SK-N-SH (cell line): ENCODE data around the gene SLC47A2. TPM values are rescaled to one million over a fixed set of nuclear protein-coding genes. Genes with fewer than 3 reads are reported as not detected.

Experiments
- CTCF ChIA-PET: fragments of 300-600, 350-600 bp; formaldehyde crosslinking; extraction: SDS; loops from one replicate; lab custom pipeline; 2021; lab: Yijun Ruan, JAX
- POLR2A ChIA-PET: fragments of 350-600 bp; sonication (Branson Sonifier 250); formaldehyde crosslinking; extraction: SDS; loops from one replicate; lab custom pipeline; 2020; ENCODE audit warnings: antibody characterized with exemption, inconsistent platforms; lab: Yijun Ruan, JAX
- DNase-seq: peaks from one replicate; pipeline ENCODE4 v3.0.0; 2012
- H2AFZ ChIP-seq: fragments of 200-600 bp; sonication (generic); 2 replicates; pipeline ENCODE4 v1.8.1; 2016; ENCODE audit warnings: antibody characterized with exemption, mild to moderate bottlenecking, low read depth
- H3F3A ChIP-seq: fragments of 200-600 bp; sonication (generic); replicated peaks from 2 replicates; pipeline ENCODE3; 2016; ENCODE audit warnings: antibody characterized with exemption, mild to moderate bottlenecking; ENCODE audit not compliant: insufficient read depth
- H3K27ac ChIP-seq, 2 experiments: fragments of 200-500 bp in 1 of 2; fragments of 200-600 bp in 1 of 2; sonication (Bioruptor generic) in 1 of 2; sonication (generic), shearing (Covaris generic) in 1 of 2; 2 replicates each; pipeline versions ENCODE4 v1.5.1 to v1.6.1; 2014 to 2016; ENCODE audit warnings: low read depth in 2 of 2, inconsistent platforms in 1 of 2, low read length in 1 of 2, mild to moderate bottlenecking in 1 of 2, mixed read lengths in 1 of 2
- H3K27me3 ChIP-seq: fragments of 200-600 bp; sonication (generic), shearing (Covaris generic); 2 replicates; pipeline ENCODE4 v1.6.1; 2016; ENCODE audit warnings: mixed run types; ENCODE audit not compliant: insufficient read depth
- H3K36me3 ChIP-seq, 2 experiments: fragments of 200-500 bp in 1 of 2; fragments of 200-600 bp in 1 of 2; sonication (Bioruptor generic) in 1 of 2; sonication (generic) in 1 of 2; replicated peaks in 1 of 2; 2 replicates each; pipeline versions ENCODE3 to v1.5.1; 2014 to 2016; ENCODE audit warnings: low read length in 1 of 2, mild to moderate bottlenecking in 1 of 2; ENCODE audit not compliant: insufficient read depth in 2 of 2, control insufficient read depth in 1 of 2
- H3K4me1 ChIP-seq, 2 experiments: fragments of 200-500 bp in 1 of 2; fragments of 200-600 bp in 1 of 2; sonication (Bioruptor generic) in 1 of 2; sonication (generic), shearing (Covaris generic) in 1 of 2; 2 replicates each; pipeline versions ENCODE4 v1.5.1 to v1.6.1; 2014 to 2016; ENCODE audit warnings: low read depth in 1 of 2, low read length in 1 of 2, mixed run types in 1 of 2; ENCODE audit not compliant: insufficient read depth in 2 of 2, control insufficient read depth in 1 of 2
- H3K4me2 ChIP-seq: fragments of 200-600 bp; sonication (generic), shearing (Covaris generic); 2 replicates; pipeline ENCODE4 v1.6.1; 2017; ENCODE audit warnings: mixed run types
- H3K4me3 ChIP-seq, 2 experiments: fragments of 200-500 bp in 1 of 2; fragments of 200-600 bp in 1 of 2; sonication (Bioruptor generic) in 1 of 2; sonication (generic), shearing (Covaris generic) in 1 of 2; 2 replicates each; pipeline versions ENCODE4 v1.5.1 to v1.8.1; 2014 to 2016; ENCODE audit warnings: low read depth in 2 of 2, inconsistent platforms in 1 of 2, low read length in 1 of 2, mild to moderate bottlenecking in 1 of 2, mixed read lengths in 1 of 2, moderate library complexity in 1 of 2
- H3K79me2 ChIP-seq: fragments of 200-600 bp; sonication (generic); 2 replicates; pipeline ENCODE4 v1.8.1; 2017; ENCODE audit warnings: mild to moderate bottlenecking; ENCODE audit not compliant: insufficient read depth
- H3K9ac ChIP-seq: fragments of 200-600 bp; sonication (generic); 2 replicates; pipeline ENCODE4 v1.6.1; 2017; ENCODE audit warnings: mixed run types
- H3K9me2 ChIP-seq: fragments of 200-600 bp; sonication (generic); 2 replicates; pipeline ENCODE4 v1.6.1; 2017; ENCODE audit warnings: mixed run types
- H3K9me3 ChIP-seq: fragments of 200-600 bp; sonication (generic); 2 replicates; pipeline ENCODE4 v1.6.1; 2017; ENCODE audit warnings: mixed run types, mild to moderate bottlenecking, moderate library complexity
- H4K20me1 ChIP-seq: fragments of 200-600 bp; sonication (generic); 2 replicates; pipeline ENCODE4 v1.6.1; 2017; ENCODE audit warnings: mild to moderate bottlenecking, mixed run types; ENCODE audit not compliant: insufficient read depth
- CHD2 ChIP-seq: fragments of 150-350 bp; IDR thresholded peaks from 2 replicates; pipeline ENCODE4 v1.6.1; 2018; ENCODE audit warnings: low read length; ENCODE audit not compliant: partially characterized antibody
- FOXJ3 ChIP-seq: sonication (generic); formaldehyde crosslinking; IDR thresholded peaks from 2 replicates; pipeline ENCODE4 v1.5.1; 2020; ENCODE audit warnings: mild to moderate bottlenecking, missing genetic modification reagents
- FOXM1 ChIP-seq: IDR thresholded peaks from 2 replicates; pipeline ENCODE4 v1.4.0; 2012; ENCODE audit warnings: low read depth, mild to moderate bottlenecking
- GATA2 ChIP-seq: sonication (generic); formaldehyde crosslinking; IDR thresholded peaks from 2 replicates; pipeline ENCODE4 v1.5.0; 2020; ENCODE audit warnings: mild to moderate bottlenecking, missing genetic modification reagents
- JUND ChIP-seq: IDR thresholded peaks from 2 replicates; pipeline ENCODE4 v1.4.0; 2012
- MXI1 ChIP-seq: IDR thresholded peaks from 2 replicates; pipeline ENCODE4 v1.6.1; 2012; ENCODE audit warnings: mild to moderate bottlenecking, low read depth, low read length, improper control_type of control experiment
- POLR2AphosphoS5 ChIP-seq: IDR thresholded peaks from 2 replicates; pipeline ENCODE4 v1.6.1; 2012; ENCODE audit warnings: low read depth, low read length
- RAD21 ChIP-seq: IDR thresholded peaks from 2 replicates; pipeline ENCODE4 v1.6.1; 2012; ENCODE audit warnings: mild to moderate bottlenecking, low read length
- RXRA ChIP-seq: IDR thresholded peaks from 2 replicates; pipeline ENCODE4 v1.4.0; 2012; ENCODE audit warnings: low read depth, mild to moderate bottlenecking, borderline replicate concordance
- SMC3 ChIP-seq: IDR thresholded peaks from 2 replicates; pipeline ENCODE4 v1.6.1; 2012; ENCODE audit warnings: low read depth, low read length, improper control_type of control experiment
- WGBS: methylation state at CpG from one replicate; pipeline ENCODE4 v1.1.6; 2017; ENCODE audit warnings: low lambda C conversion rate; 5-methylcytosine and 5-hydroxymethylcytosine counted together
- polyA plus RNA-seq, 3 experiments: library from polyadenylated mRNA; depleted of rRNA; stranded (reverse); fragments of >200 nt; gene quantifications; 2 replicates each; pipeline ENCODE4 v1.2.3, GENCODE V29; 2012
- TF ChIP-seq, protein P1 (sequence below): IDR thresholded peaks from 2 replicates; pipeline ENCODE4 v1.4.0; 2012; ENCODE audit warnings: low read depth, borderline replicate concordance
- TF ChIP-seq, protein P2 (sequence below): fragments of 150-350 bp; IDR thresholded peaks from 2 replicates; pipeline ENCODE4 v1.6.1; 2017; ENCODE audit warnings: antibody characterized with exemption, low read length, low read depth, borderline replicate concordance
- TF ChIP-seq, protein P3 (sequence below): IDR thresholded peaks from 2 replicates; pipeline ENCODE4 v1.4.0; 2012; ENCODE audit warnings: low read depth

SLC47A2 gene
- polyA plus RNA-seq, 1 of the 3 experiments (the other 2 are of a cell fraction) = not detected

DNA sequence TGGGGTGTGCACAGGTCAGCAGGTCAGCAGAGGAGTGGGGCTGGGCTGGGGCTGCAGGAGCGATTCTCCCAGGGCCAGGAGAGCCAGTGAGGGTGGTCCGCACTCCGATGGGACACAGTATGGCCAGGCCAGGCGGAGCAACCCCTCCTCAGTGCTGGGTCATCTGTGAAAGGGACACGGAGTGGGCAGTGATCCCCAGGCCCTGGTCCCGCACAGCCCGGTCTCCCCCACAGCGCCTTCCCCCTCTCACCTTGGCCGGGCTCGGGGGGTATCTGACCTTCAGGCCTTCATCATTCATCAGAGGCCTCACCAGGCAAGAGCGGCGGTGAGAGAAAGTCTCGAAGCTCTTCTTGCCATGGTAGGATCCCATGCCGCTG is 21.7 kb upstream of the SLC47A2 start (continued):
- TF ChIP-seq, protein P1, sequence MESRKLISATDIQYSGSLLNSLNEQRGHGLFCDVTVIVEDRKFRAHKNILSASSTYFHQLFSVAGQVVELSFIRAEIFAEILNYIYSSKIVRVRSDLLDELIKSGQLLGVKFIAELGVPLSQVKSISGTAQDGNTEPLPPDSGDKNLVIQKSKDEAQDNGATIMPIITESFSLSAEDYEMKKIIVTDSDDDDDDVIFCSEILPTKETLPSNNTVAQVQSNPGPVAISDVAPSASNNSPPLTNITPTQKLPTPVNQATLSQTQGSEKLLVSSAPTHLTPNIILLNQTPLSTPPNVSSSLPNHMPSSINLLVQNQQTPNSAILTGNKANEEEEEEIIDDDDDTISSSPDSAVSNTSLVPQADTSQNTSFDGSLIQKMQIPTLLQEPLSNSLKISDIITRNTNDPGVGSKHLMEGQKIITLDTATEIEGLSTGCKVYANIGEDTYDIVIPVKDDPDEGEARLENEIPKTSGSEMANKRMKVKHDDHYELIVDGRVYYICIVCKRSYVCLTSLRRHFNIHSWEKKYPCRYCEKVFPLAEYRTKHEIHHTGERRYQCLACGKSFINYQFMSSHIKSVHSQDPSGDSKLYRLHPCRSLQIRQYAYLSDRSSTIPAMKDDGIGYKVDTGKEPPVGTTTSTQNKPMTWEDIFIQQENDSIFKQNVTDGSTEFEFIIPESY = no peak
- TF ChIP-seq MXI1 (no peak), POLR2AphosphoS5 (no peak), RAD21 (no peak), FOXJ3 (CRISPR knock-in tag) (no peak), CHD2 (no peak)

DNA sequence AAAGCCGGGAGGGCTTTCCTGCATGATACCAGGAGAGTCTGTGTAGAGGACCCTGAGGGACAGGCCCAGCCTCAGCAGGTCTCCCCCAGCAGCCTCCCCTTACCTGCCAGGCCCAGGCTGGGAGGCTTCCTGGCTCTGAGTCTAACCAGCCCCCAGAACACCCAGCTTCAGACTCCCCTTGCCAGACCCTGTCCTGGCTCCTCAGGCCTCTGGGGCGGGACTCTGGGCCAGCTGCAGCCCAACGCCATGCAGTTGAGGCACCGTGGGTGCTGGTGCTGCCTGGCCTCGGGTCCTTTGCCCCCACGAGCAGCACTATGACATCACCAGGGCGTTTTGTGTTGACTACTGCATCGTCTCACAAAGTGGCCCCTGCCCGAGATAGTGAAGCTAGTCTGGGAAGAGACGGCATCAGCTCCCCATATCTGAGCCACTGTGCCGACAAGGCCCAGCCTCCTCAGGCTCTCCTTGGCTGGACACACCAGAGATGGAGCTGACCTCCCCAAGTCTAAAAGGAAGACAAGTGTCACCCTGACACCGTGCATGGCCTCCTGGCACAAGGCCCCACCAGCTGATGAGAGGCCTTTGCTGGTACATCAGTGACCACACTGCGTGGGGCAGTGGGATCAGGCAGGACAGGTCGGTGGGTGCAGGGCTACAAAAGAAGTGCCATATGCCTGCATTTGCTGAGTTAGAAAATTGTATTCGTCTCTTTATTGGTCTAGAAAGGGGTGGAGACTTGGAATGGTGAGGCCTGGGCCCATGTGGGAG is 21.1 kb upstream of the SLC47A2 start:
- CTCF ChIA-PET = interaction anchor here (0.6 to 0.9 kb wide), 4 partner anchors 17 to 116 kb away, joined by 3 read pairs; no protein-coding TSS in a partner anchor
- Histone ChIP-seq H3K9me2 (no peaks in the 10 kb centered on the region), H3F3A (no peaks in the 10 kb centered on the region), H3K36me3 (no peaks in the 10 kb centered on the region)
- DNase-seq = no peak
- no peak for TF ChIP-seq FOXM1
- no peak for TF ChIP-seq GATA2 (CRISPR knock-in tag)
- no peak for TF ChIP-seq POLR2AphosphoS5
- TF ChIP-seq, protein P2, sequence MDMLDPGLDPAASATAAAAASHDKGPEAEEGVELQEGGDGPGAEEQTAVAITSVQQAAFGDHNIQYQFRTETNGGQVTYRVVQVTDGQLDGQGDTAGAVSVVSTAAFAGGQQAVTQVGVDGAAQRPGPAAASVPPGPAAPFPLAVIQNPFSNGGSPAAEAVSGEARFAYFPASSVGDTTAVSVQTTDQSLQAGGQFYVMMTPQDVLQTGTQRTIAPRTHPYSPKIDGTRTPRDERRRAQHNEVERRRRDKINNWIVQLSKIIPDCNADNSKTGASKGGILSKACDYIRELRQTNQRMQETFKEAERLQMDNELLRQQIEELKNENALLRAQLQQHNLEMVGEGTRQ = no peak
- TF ChIP-seq, protein P3, sequence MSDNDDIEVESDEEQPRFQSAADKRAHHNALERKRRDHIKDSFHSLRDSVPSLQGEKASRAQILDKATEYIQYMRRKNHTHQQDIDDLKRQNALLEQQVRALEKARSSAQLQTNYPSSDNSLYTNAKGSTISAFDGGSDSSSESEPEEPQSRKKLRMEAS = no peak
- TF ChIP-seq JUND = no peak
- TF ChIP-seq RXRA = no peak
- TF ChIP-seq SMC3 = no peak
- no peak for TF ChIP-seq RAD21
- TF ChIP-seq, all 33 proteins: peak for 0
- POLR2A ChIA-PET = no interaction called here
- H3K9ac ChIP-seq = no peak overlapping the region
- H3K79me2 ChIP-seq = no peaks in the 10 kb centered on the region
- no peak overlapping the region for H3K4me3 ChIP-seq
- H4K20me1 ChIP-seq = no peaks in the 10 kb centered on the region
- no peaks in the 10 kb centered on the region for H3K9me3 ChIP-seq
- H3K4me2 ChIP-seq = no peak overlapping the region
- no peaks in the 10 kb centered on the region; a peak in 1 of 4 replicates for H3K4me1 ChIP-seq
- no peak overlapping the region for H3K27ac ChIP-seq
- no peak overlapping the region for H2AFZ ChIP-seq
- no peaks in the 10 kb centered on the region for H3K27me3 ChIP-seq
- WGBS = 67% methylated on average over 5 of the region's 15 CpGs
